HG03378 (cell line): ENCODE results near the gene EBP.
A peak's percentile ranks its signal among the peaks of the same experiment; 100 is the strongest.
"Not testable (repeated sequence)": the region's sequence is repeated elsewhere in the genome, so short reads cannot be mapped to it uniquely, and the experiment has no call there.

Source experiments
- ATAC-seq: cut with Tn5 transposase; IDR thresholded peaks from one replicate; pipeline ENCODE4 v1.9.1; 2021; ENCODE audit warnings: mild to moderate bottlenecking, moderate library complexity; ENCODE audit not compliant: unreplicated experiment

EBP gene

GRCh38 chrX:48520976-48521352 lies 644 bp upstream of the EBP start:
- ATAC-seq: no peak

- no peak for ATAC-seq
Observed at GRCh38 chrX:48522291-48522690, 683 bp downstream of the EBP start.

DNA sequence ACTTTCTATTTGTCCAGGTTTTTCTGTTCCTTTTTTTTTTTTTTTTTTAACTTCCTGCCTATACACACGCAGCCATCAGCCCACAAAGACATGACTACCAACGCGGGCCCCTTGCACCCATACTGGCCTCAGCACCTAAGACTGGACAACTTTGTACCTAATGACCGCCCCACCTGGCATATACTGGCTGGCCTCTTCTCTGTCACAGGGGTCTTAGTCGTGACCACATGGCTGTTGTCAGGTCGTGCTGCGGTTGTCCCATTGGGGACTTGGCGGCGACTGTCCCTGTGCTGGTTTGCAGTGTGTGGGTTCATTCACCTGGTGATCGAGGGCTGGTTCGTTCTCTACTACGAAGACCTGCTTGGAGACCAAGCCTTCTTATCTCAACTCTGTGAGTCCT lies 2.1 kb downstream of the EBP start:
- ATAC-seq: no peak

GRCh38 chrX:48525853-48526252 lies 4.2 kb downstream of the EBP start:
- ATAC-seq: not testable (repeated sequence)

DNA sequence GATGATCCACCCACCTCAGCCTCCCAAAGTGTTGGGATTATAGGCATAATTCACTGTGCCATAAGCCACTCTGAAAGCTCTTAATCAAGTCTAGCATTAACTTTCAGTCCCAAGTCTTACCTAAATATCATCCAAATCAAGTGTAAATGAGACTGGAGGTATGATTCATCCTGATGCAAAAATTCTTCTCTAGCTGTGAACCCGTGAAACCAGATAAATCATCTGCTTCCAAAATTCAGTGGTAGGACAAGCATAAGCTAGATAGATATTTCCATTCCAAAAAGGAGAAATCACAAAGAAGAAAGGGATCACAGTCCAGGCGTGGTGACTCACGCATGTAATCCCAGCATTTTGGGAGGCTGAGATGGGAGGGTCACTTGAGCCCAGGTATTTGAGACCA lies 9.1 kb downstream of the EBP start:
- ATAC-seq: no peak

GRCh38 chrX:48531358-48531959 lies 9.9 kb downstream of the EBP start:
- no peak for ATAC-seq

DNA sequence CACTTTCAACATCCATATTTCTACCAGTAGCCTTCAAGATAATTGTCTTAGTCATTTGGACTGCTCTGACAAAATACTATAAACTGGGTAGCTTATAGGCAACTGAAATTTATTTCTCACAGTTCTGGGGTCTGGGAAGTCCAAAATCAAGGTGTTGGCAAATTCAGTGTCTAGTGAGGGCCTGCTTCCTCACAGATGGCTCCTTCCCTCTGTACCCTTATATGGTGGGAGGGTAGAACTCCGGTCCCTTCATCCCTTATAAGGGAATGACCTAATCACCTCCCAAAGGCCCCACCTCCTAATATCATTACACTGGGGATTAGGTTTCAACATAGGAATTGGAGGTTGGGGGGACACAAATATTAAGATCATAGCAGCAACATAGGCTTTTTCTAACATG lies 10.6 kb downstream of the EBP start:
- no peak for ATAC-seq

GRCh38 chrX:48533165-48533564 lies 11.6 kb downstream of the EBP start:
- no peak for ATAC-seq

GRCh38 chrX:48538641-48539344 lies 17.2 kb downstream of the EBP start:
- no peak for ATAC-seq

DNA sequence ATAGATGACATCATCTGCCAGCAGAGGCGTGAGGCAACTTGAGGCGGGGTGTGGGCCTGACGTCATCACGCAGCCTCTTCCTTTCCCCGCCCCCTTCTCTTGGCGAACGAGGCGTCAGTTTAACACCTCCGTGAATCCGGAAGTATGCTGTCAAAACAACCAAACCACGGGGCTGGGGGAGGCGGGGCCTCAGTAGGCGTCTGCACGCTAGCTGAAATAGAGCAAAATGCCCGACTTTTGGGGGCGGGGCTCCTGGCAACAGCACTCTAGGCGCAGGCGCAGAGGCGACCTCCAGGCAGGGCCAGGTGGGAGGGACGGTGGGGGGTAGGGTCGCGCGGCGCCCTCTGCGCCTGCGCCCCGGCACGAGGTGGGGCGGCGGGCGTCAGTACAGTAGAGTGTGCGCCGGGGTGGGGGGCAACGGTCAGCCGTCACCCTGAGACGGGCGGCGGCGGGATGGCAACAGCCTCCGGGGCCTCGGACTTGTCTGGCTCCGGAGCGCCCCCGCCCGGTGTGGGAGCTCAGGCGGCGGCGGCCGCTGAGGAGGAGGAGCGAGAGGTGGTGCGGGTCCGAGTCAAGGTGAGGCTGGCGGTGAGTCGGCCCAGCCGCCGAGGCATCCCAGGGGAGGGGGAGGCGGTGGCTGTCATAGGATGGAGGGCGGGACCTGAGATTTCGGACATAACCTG lies 17.9 kb downstream of the EBP start, which contains the start of gene TBC1D25:
Gene TBC1D25 (plus strand): TSS at position 370 of the 683 bp plus-strand sequence. CDS start 84 bp downstream, at position 454.
- peak; percentile 69 for ATAC-seq

DNA sequence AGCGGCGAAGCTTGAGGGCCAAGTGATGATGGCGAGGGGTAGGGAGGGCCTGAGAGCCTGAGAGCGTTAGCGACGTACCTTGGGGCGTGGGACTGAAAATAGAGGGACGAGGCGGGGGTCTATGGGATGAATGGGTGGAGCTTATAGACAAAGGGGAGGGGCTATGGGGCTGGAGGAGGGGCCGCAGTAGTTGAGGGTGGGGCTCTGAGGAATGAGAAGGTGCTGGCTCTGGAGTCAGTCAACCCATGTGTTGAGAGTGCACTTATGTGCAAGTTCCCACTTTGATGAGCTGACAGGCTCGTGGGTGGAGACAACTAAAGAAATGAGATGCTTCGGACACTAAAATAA lies 18.4 kb downstream of the EBP start:
- peak; percentile 12 for ATAC-seq

- no peak for ATAC-seq
Observed at GRCh38 chrX:48540480-48540879, 18.9 kb downstream of the EBP start.

DNA sequence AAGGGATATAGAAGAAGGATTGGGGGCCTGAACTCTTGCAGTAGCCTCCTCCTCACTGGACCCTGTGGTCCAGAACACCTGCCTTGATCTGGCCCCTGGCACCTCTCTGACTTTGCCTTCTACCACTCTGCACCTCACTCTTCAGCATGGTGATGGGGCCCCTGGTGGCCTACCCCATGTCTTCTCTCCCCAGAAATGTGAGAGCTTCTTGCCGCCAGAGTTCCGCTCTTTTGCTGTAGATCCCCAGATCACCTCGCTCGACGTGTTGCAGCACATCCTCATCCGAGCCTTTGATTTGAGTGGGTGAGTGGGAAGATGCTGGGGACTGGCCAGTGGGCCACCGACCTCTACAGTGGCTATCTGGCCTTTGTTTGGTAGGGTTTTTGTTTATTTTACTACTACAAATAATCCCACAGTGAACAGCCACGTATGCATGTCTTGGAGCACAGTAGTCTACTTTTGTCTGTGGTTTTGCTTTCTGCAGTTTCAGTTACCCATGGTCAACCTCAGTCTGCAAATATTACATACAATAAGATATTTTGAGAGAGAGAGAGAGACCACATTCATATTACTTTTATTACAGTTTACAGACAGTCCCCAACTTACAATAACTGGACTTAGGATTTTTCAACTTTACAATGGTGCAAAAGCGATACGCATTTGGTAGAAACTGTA lies 19.7 kb downstream of the EBP start:
- ATAC-seq: no peak

DNA sequence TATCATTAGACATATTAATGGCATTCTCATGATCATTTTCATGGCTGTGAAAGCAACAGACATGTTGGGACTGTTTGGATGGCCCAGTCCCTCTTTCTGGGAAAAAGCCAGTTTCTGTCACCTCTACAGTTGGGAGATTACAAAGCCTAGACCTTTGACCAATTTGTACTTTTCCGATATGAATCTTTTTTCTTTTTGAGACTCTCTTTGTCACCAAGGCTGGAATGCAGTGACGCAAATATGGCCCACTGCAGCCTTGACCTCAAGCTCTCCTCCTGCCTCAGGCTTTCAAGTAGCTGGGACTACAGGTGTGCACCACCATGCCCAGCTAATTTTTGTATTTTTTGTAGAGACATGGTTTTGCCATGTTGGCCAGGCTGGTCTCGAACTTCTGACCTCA lies 27.3 kb downstream of the EBP start:
- ATAC-seq: no peak

GRCh38 chrX:48555731-48556325 lies 34.2 kb downstream of the EBP start:
- ATAC-seq: not testable (repeated sequence)

DNA sequence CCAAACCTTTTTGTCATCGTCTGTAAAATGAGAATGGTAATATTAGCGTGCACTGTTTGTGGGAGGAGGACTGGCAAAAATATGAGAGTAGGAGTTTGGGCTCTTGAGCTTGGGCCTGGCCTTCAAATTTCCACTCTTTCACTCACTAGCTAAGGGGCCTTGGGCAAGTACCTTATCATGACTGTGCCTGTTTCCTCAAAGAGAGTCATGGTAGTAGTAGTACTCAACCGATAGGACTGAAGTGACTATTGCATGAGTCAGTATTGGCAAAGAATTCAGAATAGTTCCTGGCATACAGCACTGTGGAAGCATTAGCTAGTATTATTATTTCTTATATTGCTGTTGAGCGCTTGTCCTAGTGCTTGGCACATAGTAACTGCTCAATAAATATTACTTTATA lies 36.7 kb downstream of the EBP start:
- no peak for ATAC-seq

DNA sequence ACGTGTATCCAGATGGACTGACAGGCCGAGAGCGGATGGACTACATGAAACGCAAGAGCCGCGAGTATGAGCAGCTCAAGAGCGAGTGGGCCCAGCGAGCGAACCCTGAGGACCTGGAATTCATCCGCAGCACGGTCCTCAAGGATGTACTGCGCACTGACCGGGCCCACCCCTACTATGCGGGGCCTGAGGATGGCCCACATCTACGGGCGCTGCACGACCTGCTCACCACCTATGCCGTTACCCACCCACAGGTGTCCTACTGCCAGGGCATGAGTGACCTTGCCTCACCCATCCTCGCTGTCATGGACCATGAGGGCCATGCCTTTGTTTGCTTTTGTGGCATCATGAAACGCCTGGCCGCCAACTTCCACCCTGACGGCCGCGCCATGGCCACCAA lies 38.0 kb downstream of the EBP start:
- no peak for ATAC-seq

- no peak for ATAC-seq
Observed at GRCh38 chrX:48560056-48560455, 38.4 kb downstream of the EBP start.

- no peak for ATAC-seq
Observed at GRCh38 chrX:48560681-48561080, 39.1 kb downstream of the EBP start.

DNA sequence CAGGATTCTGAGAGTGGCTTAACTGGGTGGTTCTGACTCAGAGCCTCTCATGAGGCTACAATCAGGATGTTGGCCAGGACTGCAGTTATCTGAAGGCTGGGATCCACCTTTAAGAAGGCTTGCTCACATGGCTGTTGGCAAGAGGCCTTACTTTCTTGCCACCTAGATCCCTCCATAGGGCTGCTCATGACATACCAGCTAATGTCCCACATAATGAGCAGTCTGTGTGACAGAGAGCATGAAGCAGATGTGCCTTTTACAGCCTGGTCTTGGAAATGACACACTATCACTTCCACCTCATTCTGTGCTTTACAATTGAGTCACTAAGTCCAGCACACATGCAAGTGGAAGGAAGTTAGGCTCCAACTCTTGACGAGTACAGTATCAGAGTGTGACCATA lies 48.4 kb downstream of the EBP start:
- ATAC-seq: peak; percentile 48

- ATAC-seq: peak; percentile 8
Observed at GRCh38 chrX:48573690-48574269, 52.2 kb downstream of the EBP start.
